ENCODE results near the gene DGUOK. TPM values are rescaled to one million over a fixed set of nuclear protein-coding genes. Genes with fewer than 3 reads are reported as not detected.

Gene DGUOK
- total and polyA plus RNA-seq, 10 of the 15 experiments (the other 5 are each of a cell fraction or from before 2014, with no cell fraction given), result 64.4 to 234 (median 91.4) TPM

DNA sequence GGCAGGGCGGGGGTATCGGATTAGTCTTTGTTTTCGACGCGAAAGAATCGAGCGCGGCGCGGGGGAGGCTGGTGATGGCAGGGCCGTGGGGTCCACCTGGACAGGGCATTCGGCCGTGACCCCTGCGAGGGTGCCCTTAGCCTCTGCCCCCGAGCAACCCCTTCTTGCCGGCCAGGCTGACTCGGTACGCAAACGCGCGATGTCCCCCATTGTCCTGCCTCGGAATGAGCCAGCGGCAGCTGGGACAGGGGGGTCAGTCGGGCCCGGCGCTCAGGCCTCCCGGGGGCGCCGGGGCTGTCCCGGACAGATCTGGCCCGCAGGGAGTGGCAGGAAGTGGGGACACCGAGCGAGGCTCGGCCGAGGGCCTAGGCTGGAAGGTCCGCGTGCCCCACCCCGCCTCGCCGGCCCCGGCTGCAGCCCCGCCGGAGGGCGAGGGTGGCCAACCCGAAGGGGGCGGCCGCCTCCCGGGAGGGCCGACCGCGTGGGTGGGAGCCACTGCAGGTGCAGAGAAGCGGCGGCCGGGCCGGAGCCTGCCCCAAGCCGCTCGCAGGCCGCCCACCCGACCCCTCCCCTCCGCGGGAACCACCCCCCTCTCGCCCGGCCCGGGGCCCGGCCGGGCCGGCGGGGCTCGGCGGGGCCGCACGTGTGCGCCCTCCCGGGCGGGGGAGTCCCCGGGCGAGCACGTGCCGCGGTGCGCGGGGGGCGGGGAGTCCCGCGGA, 57.7 kb downstream of the DGUOK start, which contains the start of gene TET3 (continued):
- TF ChIP-seq, protein P1, sequence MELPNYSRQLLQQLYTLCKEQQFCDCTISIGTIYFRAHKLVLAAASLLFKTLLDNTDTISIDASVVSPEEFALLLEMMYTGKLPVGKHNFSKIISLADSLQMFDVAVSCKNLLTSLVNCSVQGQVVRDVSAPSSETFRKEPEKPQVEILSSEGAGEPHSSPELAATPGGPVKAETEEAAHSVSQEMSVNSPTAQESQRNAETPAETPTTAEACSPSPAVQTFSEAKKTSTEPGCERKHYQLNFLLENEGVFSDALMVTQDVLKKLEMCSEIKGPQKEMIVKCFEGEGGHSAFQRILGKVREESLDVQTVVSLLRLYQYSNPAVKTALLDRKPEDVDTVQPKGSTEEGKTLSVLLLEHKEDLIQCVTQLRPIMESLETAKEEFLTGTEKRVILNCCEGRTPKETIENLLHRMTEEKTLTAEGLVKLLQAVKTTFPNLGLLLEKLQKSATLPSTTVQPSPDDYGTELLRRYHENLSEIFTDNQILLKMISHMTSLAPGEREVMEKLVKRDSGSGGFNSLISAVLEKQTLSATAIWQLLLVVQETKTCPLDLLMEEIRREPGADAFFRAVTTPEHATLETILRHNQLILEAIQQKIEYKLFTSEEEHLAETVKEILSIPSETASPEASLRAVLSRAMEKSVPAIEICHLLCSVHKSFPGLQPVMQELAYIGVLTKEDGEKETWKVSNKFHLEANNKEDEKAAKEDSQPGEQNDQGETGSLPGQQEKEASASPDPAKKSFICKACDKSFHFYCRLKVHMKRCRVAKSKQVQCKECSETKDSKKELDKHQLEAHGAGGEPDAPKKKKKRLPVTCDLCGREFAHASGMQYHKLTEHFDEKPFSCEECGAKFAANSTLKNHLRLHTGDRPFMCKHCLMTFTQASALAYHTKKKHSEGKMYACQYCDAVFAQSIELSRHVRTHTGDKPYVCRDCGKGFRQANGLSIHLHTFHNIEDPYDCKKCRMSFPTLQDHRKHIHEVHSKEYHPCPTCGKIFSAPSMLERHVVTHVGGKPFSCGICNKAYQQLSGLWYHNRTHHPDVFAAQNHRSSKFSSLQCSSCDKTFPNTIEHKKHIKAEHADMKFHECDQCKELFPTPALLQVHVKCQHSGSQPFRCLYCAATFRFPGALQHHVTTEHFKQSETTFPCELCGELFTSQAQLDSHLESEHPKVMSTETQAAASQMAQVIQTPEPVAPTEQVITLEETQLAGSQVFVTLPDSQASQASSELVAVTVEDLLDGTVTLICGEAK (IDR thresholded peaks at IDR 0.05; ENCODE audit: borderline replicate concordance), result no peak
- TF ChIP-seq, protein P2, sequence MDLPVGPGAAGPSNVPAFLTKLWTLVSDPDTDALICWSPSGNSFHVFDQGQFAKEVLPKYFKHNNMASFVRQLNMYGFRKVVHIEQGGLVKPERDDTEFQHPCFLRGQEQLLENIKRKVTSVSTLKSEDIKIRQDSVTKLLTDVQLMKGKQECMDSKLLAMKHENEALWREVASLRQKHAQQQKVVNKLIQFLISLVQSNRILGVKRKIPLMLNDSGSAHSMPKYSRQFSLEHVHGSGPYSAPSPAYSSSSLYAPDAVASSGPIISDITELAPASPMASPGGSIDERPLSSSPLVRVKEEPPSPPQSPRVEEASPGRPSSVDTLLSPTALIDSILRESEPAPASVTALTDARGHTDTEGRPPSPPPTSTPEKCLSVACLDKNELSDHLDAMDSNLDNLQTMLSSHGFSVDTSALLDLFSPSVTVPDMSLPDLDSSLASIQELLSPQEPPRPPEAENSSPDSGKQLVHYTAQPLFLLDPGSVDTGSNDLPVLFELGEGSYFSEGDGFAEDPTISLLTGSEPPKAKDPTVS (IDR thresholded peaks at IDR 0.05; ENCODE audit: low read depth, low read length), result no peak
- TF ChIP-seq BMI1 (IDR thresholded peaks at IDR 0.05; ENCODE audit: borderline replicate concordance) (no peak), RAD51 (IDR thresholded peaks at IDR 0.05) (no peak), EGR1 (IDR thresholded peaks at IDR 0.05; ENCODE audit: borderline replicate concordance in 1 of 2, low read depth in 2 of 2, low read length in 2 of 2) (peak in 1 of 2 experiments; percentile 82; a peak in 2 of 3 replicates), POLR2AphosphoS2 (IDR thresholded peaks at IDR 0.05; ENCODE audit: low read depth, low read length) (no peak), DPF2 (IDR thresholded peaks at IDR 0.05) (peak; percentile 83; the same call in 1 of the 2 replicates), MYC (IDR thresholded peaks at IDR 0.05; ENCODE audit: insufficient read depth, insufficient read length, insufficient replicate concordance, low read length, severe bottlenecking) (peak; percentile 92), SUZ12 (IDR thresholded peaks at IDR 0.05; ENCODE audit: unreplicated experiment) (no peak), SREBF2 (IDR thresholded peaks at IDR 0.05; ENCODE audit: low read length) (no peak), ETV6 (conservative IDR thresholded peaks at IDR 0.05 in 1 of 2, IDR thresholded peaks at IDR 0.05 in 1 of 2; ENCODE audit: borderline replicate concordance in 1 of 2, low read depth in 1 of 2) (no peak), POLR2A (IDR thresholded peaks at IDR 0.05; ENCODE audit: low read depth, low read length) (peak; percentile 53), NR2C2 (IDR thresholded peaks at IDR 0.05; ENCODE audit: borderline replicate concordance, control insufficient read depth, insufficient read length, low read depth) (no peak), BHLHE40 (IDR thresholded peaks at IDR 0.05; ENCODE audit: borderline replicate concordance in 1 of 2, low read depth in 2 of 2, low read length in 1 of 2) (peak; percentile 98 to 100), TAF1 (IDR thresholded peaks at IDR 0.05; ENCODE audit: borderline replicate concordance, low read depth, low read length) (peak; percentile 78; the same call in 1 of the 2 replicates)
- TF ChIP-seq, protein P3, sequence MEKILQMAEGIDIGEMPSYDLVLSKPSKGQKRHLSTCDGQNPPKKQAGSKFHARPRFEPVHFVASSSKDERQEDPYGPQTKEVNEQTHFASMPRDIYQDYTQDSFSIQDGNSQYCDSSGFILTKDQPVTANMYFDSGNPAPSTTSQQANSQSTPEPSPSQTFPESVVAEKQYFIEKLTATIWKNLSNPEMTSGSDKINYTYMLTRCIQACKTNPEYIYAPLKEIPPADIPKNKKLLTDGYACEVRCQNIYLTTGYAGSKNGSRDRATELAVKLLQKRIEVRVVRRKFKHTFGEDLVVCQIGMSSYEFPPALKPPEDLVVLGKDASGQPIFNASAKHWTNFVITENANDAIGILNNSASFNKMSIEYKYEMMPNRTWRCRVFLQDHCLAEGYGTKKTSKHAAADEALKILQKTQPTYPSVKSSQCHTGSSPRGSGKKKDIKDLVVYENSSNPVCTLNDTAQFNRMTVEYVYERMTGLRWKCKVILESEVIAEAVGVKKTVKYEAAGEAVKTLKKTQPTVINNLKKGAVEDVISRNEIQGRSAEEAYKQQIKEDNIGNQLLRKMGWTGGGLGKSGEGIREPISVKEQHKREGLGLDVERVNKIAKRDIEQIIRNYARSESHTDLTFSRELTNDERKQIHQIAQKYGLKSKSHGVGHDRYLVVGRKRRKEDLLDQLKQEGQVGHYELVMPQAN (conservative IDR thresholded peaks at IDR 0.05), result peak; percentile 67
- TF ChIP-seq, protein P4, sequence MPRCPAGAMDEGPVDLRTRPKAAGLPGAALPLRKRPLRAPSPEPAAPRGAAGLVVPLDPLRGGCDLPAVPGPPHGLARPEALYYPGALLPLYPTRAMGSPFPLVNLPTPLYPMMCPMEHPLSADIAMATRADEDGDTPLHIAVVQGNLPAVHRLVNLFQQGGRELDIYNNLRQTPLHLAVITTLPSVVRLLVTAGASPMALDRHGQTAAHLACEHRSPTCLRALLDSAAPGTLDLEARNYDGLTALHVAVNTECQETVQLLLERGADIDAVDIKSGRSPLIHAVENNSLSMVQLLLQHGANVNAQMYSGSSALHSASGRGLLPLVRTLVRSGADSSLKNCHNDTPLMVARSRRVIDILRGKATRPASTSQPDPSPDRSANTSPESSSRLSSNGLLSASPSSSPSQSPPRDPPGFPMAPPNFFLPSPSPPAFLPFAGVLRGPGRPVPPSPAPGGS (IDR thresholded peaks at IDR 0.05; ENCODE audit: borderline replicate concordance, insufficient read depth, low read depth, low read length, poor library complexity, severe bottlenecking), result peak; percentile 22
- TF ChIP-seq, protein P5, sequence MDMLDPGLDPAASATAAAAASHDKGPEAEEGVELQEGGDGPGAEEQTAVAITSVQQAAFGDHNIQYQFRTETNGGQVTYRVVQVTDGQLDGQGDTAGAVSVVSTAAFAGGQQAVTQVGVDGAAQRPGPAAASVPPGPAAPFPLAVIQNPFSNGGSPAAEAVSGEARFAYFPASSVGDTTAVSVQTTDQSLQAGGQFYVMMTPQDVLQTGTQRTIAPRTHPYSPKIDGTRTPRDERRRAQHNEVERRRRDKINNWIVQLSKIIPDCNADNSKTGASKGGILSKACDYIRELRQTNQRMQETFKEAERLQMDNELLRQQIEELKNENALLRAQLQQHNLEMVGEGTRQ (IDR thresholded peaks at IDR 0.05; ENCODE audit: borderline replicate concordance, low read depth, low read length), result peak; percentile 9; the same call in 1 of the 2 replicates

Data from GM12878 (cell line).